ENCODE measurements around the gene MRPL47.
"Not testable (repeated sequence)": the region's sequence is repeated elsewhere in the genome, so short reads cannot be mapped to it uniquely, and the experiment has no call there.

MRPL47 gene

GRCh38 chr3:179604321-179605078, at the start of gene MRPL47, which contains the start of gene NDUFB5:
Gene MRPL47 (minus strand): TSS chr3:179604638. CDS start chr3:179604624, 14 bp downstream.
Gene NDUFB5 (plus strand): TSS chr3:179604794. CDS start chr3:179604816, 22 bp downstream.
- DNase-seq: peak; percentile 96 to 97

- peak; percentile 53 to 60 for DNase-seq
Measured at GRCh38 chr3:179653096-179653797, 48.8 kb upstream of the MRPL47 start.

- peak; percentile 63 to 69 for DNase-seq
Measured at GRCh38 chr3:179652447-179653095, 48.1 kb upstream of the MRPL47 start, which contains the start of gene USP13. Gene USP13 (plus strand): TSS chr3:179653040. CDS start chr3:179653226, 186 bp downstream.

- DNase-seq: no peak
Measured at GRCh38 chr3:179651687-179652446, 47.4 kb upstream of the MRPL47 start.

- DNase-seq: no peak
Measured at GRCh38 chr3:179646177-179646576, 41.7 kb upstream of the MRPL47 start.

GRCh38 chr3:179643837-179644236, 39.4 kb upstream of the MRPL47 start:
- DNase-seq: not testable (repeated sequence)

- no peak for DNase-seq
Measured at GRCh38 chr3:179642871-179643270, 38.4 kb upstream of the MRPL47 start.

GRCh38 chr3:179640469-179640868, 36.0 kb upstream of the MRPL47 start:
- no peak for DNase-seq

- DNase-seq: no peak
Measured at GRCh38 chr3:179630753-179631451, 26.5 kb upstream of the MRPL47 start.

GRCh38 chr3:179624451-179624850, 20.0 kb upstream of the MRPL47 start:
- no peak for DNase-seq

GRCh38 chr3:179622023-179622422, 17.6 kb upstream of the MRPL47 start:
- DNase-seq: no peak

GRCh38 chr3:179615458-179616173, 11.2 kb upstream of the MRPL47 start:
- DNase-seq: no peak

- no peak for DNase-seq
Measured at GRCh38 chr3:179613807-179614206, 9.4 kb upstream of the MRPL47 start.

GRCh38 chr3:179610066-179610465, 5.6 kb upstream of the MRPL47 start:
- DNase-seq: no peak

- no peak for DNase-seq
Measured at GRCh38 chr3:179608931-179609720, 4.7 kb upstream of the MRPL47 start.

- no peak for DNase-seq
Measured at GRCh38 chr3:179606534-179607085, 2.2 kb upstream of the MRPL47 start.

- DNase-seq: no peak
Measured at GRCh38 chr3:179603831-179604230, 607 bp downstream of the MRPL47 start.

- no peak for DNase-seq
Measured at GRCh38 chr3:179603321-179603720, 1.1 kb downstream of the MRPL47 start.

GRCh38 chr3:179599531-179599930, 4.9 kb downstream of the MRPL47 start:
- DNase-seq: no peak

GRCh38 chr3:179591313-179591712, 13.1 kb downstream of the MRPL47 start:
- DNase-seq: no peak
